ENCODE data around the gene RUFY1.
"Not testable (repeated sequence)": the region's sequence is repeated elsewhere in the genome, so short reads cannot be mapped to it uniquely, and the experiment has no call there.

The RUFY1 gene

DNA sequence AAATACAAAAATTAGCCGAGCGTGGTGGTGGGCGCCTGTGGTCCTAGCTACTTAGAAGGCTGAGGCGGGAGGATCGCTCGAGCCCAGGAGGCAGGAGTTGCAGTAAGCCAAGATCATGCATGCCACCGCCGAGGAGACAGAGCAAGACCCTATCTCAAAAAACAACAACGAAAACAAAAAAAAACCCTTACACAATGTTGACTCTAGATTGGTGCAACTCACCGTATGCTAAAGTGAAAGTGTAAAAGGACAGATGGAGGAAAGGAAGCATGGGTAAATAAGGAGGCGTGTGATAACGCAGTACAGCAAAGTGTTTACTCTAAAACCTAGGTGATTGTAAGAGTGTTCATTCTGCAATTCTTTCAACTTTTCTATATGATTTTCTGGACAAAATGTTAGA lies 15.9 kb upstream of the RUFY1 start:
- Histone ChIP-seq H3K4me1 (ENCODE audit: control insufficient read depth, insufficient read depth, low read length) (no peaks in the 10 kb centered on the region), H3K27ac (ENCODE audit: insufficient read depth, low read depth, low read length, poor library complexity, severe bottlenecking) (no peak overlapping the region), H3K27me3 (ENCODE audit: control insufficient read depth, insufficient read depth, low read length, poor library complexity, severe bottlenecking) (peaks cover 5% of the 10 kb centered on the region), H3K4me3 (ENCODE audit: insufficient read depth, low read depth, low read length) (no peak overlapping the region), H3K36me3 (ENCODE audit: control insufficient read depth, insufficient read depth, low read length) (no peaks in the 10 kb centered on the region), H3K9me3 (ENCODE audit: control insufficient read depth, low read length) (no peaks in the 10 kb centered on the region)
- 95 to 97% methylated on average over 11 to 12 of the region's 12 CpGs for WGBS, 2 experiments

DNA sequence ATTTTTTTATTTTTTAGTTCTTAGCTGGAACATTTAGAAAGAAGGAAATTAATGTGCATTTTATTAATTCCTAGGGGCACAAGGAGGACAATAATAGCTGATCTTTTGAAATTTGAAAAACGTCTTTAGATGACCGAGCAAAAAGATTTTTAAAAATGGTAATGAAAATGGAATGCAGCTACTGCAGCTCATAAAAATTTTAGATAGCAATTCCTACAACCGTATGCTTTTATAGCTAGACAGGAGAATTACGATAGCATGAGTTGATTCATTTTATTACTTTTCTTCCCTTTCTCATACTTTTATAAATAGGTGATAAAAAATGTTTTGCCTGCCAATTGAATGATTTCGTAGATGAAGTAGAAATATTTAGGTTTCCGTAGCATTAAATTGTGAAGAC lies 13.7 kb upstream of the RUFY1 start:
- Histone ChIP-seq H3K4me3 (ENCODE audit: insufficient read depth, low read depth, low read length) (no peak overlapping the region), H3K4me1 (ENCODE audit: control insufficient read depth, insufficient read depth, low read length) (no peaks in the 10 kb centered on the region), H3K36me3 (ENCODE audit: control insufficient read depth, insufficient read depth, low read length) (no peaks in the 10 kb centered on the region), H3K27ac (ENCODE audit: insufficient read depth, low read depth, low read length, poor library complexity, severe bottlenecking) (no peak overlapping the region), H3K9me3 (ENCODE audit: control insufficient read depth, low read length) (no peaks in the 10 kb centered on the region), H3K27me3 (ENCODE audit: control insufficient read depth, insufficient read depth, low read length, poor library complexity, severe bottlenecking) (no peaks in the 10 kb centered on the region)
- 90 to 93% methylated on average over 5 to 6 of the region's 6 CpGs for WGBS, 2 experiments

DNA sequence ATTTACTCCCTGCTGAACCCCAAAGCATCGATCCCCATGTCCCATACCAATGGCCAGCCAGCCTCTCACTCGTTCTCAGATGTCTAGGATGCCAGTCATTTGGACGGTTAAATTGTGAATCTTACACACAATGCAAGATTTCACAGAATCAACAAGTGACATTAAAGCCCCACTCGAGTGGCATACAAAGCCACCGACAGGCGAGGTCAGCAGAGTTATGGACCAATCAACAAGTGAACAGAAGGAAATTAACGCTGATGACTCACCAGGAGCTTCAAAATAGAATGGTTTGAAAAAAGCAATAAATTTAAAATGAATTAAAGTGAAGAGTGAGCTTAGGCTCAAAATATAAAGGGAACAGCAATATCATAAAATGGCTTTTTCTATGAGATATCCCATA lies 8.2 kb upstream of the RUFY1 start:
- Histone ChIP-seq H3K4me1 (ENCODE audit: control insufficient read depth, insufficient read depth, low read length) (no peaks in the 10 kb centered on the region), H3K4me3 (ENCODE audit: insufficient read depth, low read depth, low read length) (no peak overlapping the region), H3K27ac (ENCODE audit: insufficient read depth, low read depth, low read length, poor library complexity, severe bottlenecking) (no peak overlapping the region), H3K9me3 (ENCODE audit: control insufficient read depth, low read length) (no peaks in the 10 kb centered on the region), H3K27me3 (ENCODE audit: control insufficient read depth, insufficient read depth, low read length, poor library complexity, severe bottlenecking) (no peaks in the 10 kb centered on the region), H3K36me3 (ENCODE audit: control insufficient read depth, insufficient read depth, low read length) (no peaks in the 10 kb centered on the region)
- WGBS, 2 experiments = 92 to 93% methylated on average over 7 of the region's 7 CpGs

DNA sequence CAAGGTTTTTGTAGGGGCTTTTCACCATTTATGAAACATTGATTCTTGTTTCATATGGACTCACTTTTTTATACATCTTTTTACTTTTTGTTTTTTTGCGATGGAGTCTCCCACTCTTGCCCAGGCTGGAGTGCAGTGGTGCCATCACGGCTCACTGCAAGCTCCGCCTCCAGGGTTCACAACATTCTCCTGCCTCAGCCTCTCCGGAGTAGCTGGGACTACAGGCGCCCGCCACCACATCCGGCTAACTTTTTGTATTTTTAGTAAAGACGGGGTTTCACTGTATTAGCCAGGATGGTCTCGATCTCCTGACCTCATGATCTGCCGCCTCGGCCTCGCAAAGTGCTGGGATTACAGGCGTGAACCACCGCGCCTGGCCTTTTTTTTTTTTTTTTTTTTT lies 7.1 kb upstream of the RUFY1 start:
- H3K4me3 ChIP-seq (ENCODE audit: insufficient read depth, low read depth, low read length); H3K4me1 ChIP-seq (ENCODE audit: control insufficient read depth, insufficient read depth, low read length); H3K36me3 ChIP-seq (ENCODE audit: control insufficient read depth, insufficient read depth, low read length); H3K9me3 ChIP-seq (ENCODE audit: control insufficient read depth, low read length); H3K27ac ChIP-seq (ENCODE audit: insufficient read depth, low read depth, low read length, poor library complexity, severe bottlenecking); H3K27me3 ChIP-seq (ENCODE audit: control insufficient read depth, insufficient read depth, low read length, poor library complexity, severe bottlenecking): not testable (repeated sequence)
- 95% methylated on average over 15 of the region's 15 CpGs for WGBS, 2 experiments

DNA sequence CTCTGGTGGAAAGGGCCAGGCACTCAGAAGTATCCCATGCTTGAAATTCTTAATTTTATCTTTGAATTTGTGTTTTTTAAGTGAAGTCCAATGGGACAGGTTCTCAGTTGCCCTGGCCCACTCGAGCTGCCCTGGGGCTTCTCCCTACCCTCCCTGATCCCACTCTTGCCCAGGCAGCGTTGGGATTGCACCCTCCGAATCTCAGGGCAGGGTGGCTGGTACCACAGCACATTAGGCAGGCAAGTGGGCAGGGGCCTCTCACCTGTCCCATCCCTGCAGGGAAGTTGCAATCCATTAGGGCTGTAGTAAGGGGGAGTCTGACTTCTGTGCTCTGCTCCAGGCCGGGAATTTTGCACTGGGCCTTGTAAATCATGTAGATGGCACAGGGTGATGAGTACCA lies 2.7 kb downstream of the RUFY1 start:
- no peaks in the 10 kb centered on the region for H3K36me3 ChIP-seq (ENCODE audit: control insufficient read depth, insufficient read depth, low read length)
- peaks cover 10% of the 10 kb centered on the region for H3K4me1 ChIP-seq (ENCODE audit: control insufficient read depth, insufficient read depth, low read length)
- no peak overlapping the region for H3K27ac ChIP-seq (ENCODE audit: insufficient read depth, low read depth, low read length, poor library complexity, severe bottlenecking)
- H3K9me3 ChIP-seq (ENCODE audit: control insufficient read depth, low read length) = no peaks in the 10 kb centered on the region
- H3K27me3 ChIP-seq (ENCODE audit: control insufficient read depth, insufficient read depth, low read length, poor library complexity, severe bottlenecking) = no peaks in the 10 kb centered on the region
- no peak overlapping the region for H3K4me3 ChIP-seq (ENCODE audit: insufficient read depth, low read depth, low read length)
- WGBS, 2 experiments = 96 to 99% methylated on average over 3 of the region's 4 CpGs

DNA sequence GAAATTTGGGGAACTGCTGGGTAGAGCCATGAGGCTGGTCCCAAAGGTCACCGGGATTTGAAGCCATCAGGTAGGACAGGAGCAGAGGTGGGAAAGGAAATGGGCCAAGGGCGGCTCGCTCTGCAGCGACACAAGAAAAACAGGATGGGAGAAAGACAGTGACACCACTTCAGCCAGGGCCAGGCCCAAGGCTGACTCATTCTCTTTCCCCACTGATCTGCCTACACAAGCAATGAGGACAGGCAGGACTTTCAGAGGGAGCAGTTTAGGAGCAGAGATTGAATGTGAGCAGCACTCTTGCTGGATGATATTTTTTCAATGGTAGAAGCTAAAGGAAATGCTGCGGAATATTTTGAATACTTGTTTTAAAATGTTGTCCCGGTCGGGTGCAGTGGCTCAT lies 3.5 kb downstream of the RUFY1 start:
- WGBS, 2 experiments = 88 to 93% methylated on average over 7 of the region's 7 CpGs
- H3K4me3 ChIP-seq (ENCODE audit: insufficient read depth, low read depth, low read length) = no peak overlapping the region
- H3K36me3 ChIP-seq (ENCODE audit: control insufficient read depth, insufficient read depth, low read length) = no peaks in the 10 kb centered on the region
- no peaks in the 10 kb centered on the region for H3K9me3 ChIP-seq (ENCODE audit: control insufficient read depth, low read length)
- peaks cover 10% of the 10 kb centered on the region for H3K4me1 ChIP-seq (ENCODE audit: control insufficient read depth, insufficient read depth, low read length)
- no peaks in the 10 kb centered on the region for H3K27me3 ChIP-seq (ENCODE audit: control insufficient read depth, insufficient read depth, low read length, poor library complexity, severe bottlenecking)
- no peak overlapping the region for H3K27ac ChIP-seq (ENCODE audit: insufficient read depth, low read depth, low read length, poor library complexity, severe bottlenecking)

DNA sequence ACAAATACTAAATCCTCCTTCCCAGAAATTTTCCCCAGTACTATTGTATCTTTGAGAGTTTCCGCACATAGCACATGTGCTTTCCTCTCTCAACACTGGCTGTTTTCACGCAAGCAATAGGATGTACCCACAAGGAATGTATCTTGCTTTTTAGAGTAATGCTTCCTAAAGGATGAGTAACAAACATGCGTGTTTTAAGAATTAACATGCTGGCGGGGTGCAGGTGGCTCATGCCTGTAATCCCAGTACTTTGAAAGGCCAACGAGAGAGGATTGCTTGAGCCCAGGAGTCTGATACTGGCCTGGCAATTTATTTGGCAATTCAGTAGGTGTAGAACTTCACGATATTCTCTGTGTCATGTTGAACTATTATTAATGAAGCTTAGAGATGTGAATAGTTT lies 4.6 kb downstream of the RUFY1 start:
- Histone ChIP-seq H3K27ac (ENCODE audit: insufficient read depth, low read depth, low read length, poor library complexity, severe bottlenecking) (no peak overlapping the region), H3K4me3 (ENCODE audit: insufficient read depth, low read depth, low read length) (no peak overlapping the region), H3K9me3 (ENCODE audit: control insufficient read depth, low read length) (no peaks in the 10 kb centered on the region), H3K27me3 (ENCODE audit: control insufficient read depth, insufficient read depth, low read length, poor library complexity, severe bottlenecking) (no peaks in the 10 kb centered on the region), H3K36me3 (ENCODE audit: control insufficient read depth, insufficient read depth, low read length) (no peaks in the 10 kb centered on the region), H3K4me1 (ENCODE audit: control insufficient read depth, insufficient read depth, low read length) (peaks cover 4% of the 10 kb centered on the region)
- 96 to 97% methylated on average over 6 of the region's 6 CpGs for WGBS, 2 experiments

DNA sequence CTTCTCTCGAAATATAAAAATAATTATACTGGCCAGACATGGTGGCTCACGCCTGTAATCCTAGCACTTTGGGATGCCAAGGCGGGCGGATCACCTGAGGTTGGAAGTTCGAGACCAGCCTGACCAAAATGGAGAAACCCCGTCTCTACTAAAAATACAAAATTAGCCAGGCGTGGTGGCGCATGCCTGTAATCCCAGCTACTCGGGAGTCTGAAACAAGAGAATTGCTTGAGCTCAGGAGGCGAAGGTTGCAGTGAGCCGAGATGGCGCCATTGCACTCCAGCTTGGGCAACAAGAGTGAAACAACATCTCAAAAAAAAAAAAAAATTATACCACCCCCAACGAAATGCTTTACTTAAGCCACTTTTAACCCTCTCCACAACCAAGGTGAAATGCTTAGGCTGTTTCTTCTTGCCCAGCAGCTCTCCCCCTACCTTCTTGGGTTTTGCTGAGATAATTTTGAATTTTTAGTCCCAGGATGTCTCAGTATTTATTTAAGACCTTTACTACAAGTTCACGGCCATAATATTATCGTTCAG lies 8.0 kb downstream of the RUFY1 start:
- not testable (repeated sequence) for H3K9me3 ChIP-seq (ENCODE audit: control insufficient read depth, low read length); H3K4me1 ChIP-seq (ENCODE audit: control insufficient read depth, insufficient read depth, low read length); H3K27me3 ChIP-seq (ENCODE audit: control insufficient read depth, insufficient read depth, low read length, poor library complexity, severe bottlenecking); H3K4me3 ChIP-seq (ENCODE audit: insufficient read depth, low read depth, low read length)
- 81% methylated on average over 13 of the region's 15 CpGs for WGBS, 2 experiments
- Histone ChIP-seq H3K27ac (ENCODE audit: insufficient read depth, low read depth, low read length, poor library complexity, severe bottlenecking) (peak overlapping the region; percentile 93), H3K36me3 (ENCODE audit: control insufficient read depth, insufficient read depth, low read length) (peaks cover 16% of the 10 kb centered on the region)

DNA sequence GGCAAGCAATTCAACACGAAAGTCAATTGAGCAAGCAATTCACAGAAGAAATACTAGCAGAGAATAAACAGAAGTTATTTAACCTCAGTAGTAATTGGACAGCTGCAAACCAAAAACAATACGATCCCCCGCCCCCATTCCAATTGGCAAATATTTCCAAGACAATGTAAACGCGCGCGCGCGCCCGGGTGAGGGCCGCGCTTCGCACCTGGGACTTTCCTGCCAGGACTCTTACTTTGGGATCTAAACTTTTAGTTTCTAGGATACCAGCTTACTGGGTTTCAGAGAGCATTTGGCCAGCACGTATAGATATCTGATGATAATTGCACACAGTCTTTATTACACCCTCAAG lies 8.6 kb downstream of the RUFY1 start:
- Histone ChIP-seq H3K4me1 (ENCODE audit: control insufficient read depth, insufficient read depth, low read length) (no peaks in the 10 kb centered on the region), H3K36me3 (ENCODE audit: control insufficient read depth, insufficient read depth, low read length) (peaks cover 21% of the 10 kb centered on the region), H3K27me3 (ENCODE audit: control insufficient read depth, insufficient read depth, low read length, poor library complexity, severe bottlenecking) (no peaks in the 10 kb centered on the region), H3K9me3 (ENCODE audit: control insufficient read depth, low read length) (no peaks in the 10 kb centered on the region), H3K27ac (ENCODE audit: insufficient read depth, low read depth, low read length, poor library complexity, severe bottlenecking) (peak overlapping the region; percentile 93), H3K4me3 (ENCODE audit: insufficient read depth, low read depth, low read length) (peak overlapping the region; percentile 79)
- 5% methylated on average over 14 of the region's 14 CpGs for WGBS, 2 experiments

DNA sequence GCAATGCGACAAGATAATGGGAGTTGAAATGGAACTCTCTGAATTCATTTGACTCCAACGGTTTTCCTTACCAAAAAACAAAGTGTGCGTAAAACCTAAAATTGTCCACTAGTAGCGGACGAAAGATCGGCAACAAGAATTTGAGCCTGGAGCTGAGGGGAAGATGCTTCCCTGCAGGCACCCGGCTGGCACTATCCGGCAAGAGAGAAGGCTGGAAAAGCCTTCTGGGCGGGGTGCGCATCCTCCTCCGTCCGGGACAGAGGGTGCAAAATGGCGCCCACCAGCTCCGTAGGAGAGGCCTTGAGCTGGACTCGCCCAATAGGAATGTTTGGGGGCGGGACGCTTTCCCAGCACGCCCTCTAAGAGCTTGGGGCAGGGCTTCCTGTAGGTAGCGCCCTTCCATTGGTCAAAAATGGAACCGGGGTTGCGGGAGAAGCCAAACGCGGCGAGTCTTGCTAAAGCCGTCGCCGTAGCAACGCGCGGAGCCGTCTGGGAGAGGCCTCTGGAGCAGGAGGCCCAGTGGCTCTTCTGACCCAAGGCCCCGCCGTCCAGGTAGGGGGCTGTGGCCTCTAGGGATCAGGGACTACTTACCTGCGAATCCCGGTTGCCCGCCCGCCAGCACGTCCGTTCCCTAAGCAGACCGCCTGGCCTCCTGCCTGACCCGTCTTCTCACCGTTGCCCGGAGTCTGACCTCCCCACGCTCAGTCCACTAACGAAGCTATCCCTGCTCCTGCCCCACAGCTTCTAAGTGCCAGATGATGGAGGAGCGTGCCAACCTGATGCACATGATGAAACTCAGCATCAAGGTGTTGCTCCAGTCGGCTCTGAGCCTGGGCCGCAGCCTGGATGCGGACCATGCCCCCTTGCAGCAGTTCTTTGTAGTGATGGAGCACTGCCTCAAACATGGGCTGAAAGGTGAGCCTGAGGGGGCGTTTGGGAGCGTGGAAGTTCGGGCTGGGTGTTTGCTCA lies 9.2 kb downstream of the RUFY1 start:
- 11 to 13% methylated on average over 52 of the region's 52 CpGs for WGBS, 2 experiments
- no peaks in the 10 kb centered on the region for H3K27me3 ChIP-seq (ENCODE audit: control insufficient read depth, insufficient read depth, low read length, poor library complexity, severe bottlenecking)
- peak overlapping the region; percentile 79 for H3K4me3 ChIP-seq (ENCODE audit: insufficient read depth, low read depth, low read length)
- H3K36me3 ChIP-seq (ENCODE audit: control insufficient read depth, insufficient read depth, low read length) = peaks cover 26% of the 10 kb centered on the region
- H3K4me1 ChIP-seq (ENCODE audit: control insufficient read depth, insufficient read depth, low read length) = no peaks in the 10 kb centered on the region
- no peaks in the 10 kb centered on the region for H3K9me3 ChIP-seq (ENCODE audit: control insufficient read depth, low read length)
- H3K27ac ChIP-seq (ENCODE audit: insufficient read depth, low read depth, low read length, poor library complexity, severe bottlenecking) = peak overlapping the region; percentile 93

All from ectodermal cell (in vitro differentiated cells).